Panc1 (cell line): ENCODE data around the gene GRAMD1C. TPM values are rescaled to one million over a fixed set of nuclear protein-coding genes. Genes with fewer than 3 reads are reported as not detected.

ENCODE experiments used
- ATAC-seq: fragments of 200-7000 bp; cut with Tn5 transposase; 2 replicates; pipeline ENCODE4 v1.9.1; 2020; ENCODE audit warnings: mild to moderate bottlenecking, moderate library complexity
- BruUV-seq: library from RNA; stranded (reverse); fragments of 400-500 nt; replicated peaks from 2 replicates; lab custom pipeline; 2021; lab: Mats Ljungman, UMichigan
- CTCF ChIA-PET: fragments of 300-600 bp; sonication (Branson Sonifier 250); formaldehyde crosslinking; loops from one replicate; lab custom pipeline; 2022; ENCODE audit warnings: antibody characterized with exemption; lab: Charles Lee
- POLR2A ChIA-PET: fragments of 300-600 bp; sonication (Branson Sonifier 250); formaldehyde crosslinking; loops from one replicate; lab custom pipeline; 2022; ENCODE audit warnings: antibody characterized with exemption; lab: Charles Lee
- DNase-seq: peaks from one replicate; pipeline ENCODE4 v3.0.0-alpha.2; 2010; ENCODE audit warnings: low read depth, low spot score
- H3K27ac ChIP-seq: 2 replicates; pipeline ENCODE4 v1.5.1; 2011; ENCODE audit warnings: mild to moderate bottlenecking, low read length, inconsistent platforms
- H3K27me3 ChIP-seq: fragments of 200-500 bp; sonication (Bioruptor generic); 2 replicates; pipeline ENCODE4 v1.6.0; 2014; ENCODE audit warnings: low read length, inconsistent platforms; ENCODE audit not compliant: control insufficient read depth, insufficient read depth
- H3K36me3 ChIP-seq: fragments of 200-500 bp; sonication (Bioruptor generic); 2 replicates; pipeline ENCODE4 v1.5.1; 2014; ENCODE audit warnings: inconsistent platforms, mild to moderate bottlenecking, low read length, moderate library complexity; ENCODE audit not compliant: control insufficient read depth, insufficient read depth
- H3K4me1 ChIP-seq: 2 replicates; pipeline ENCODE4 v1.5.1; 2011; ENCODE audit warnings: inconsistent platforms, mild to moderate bottlenecking, low read length, moderate library complexity; ENCODE audit not compliant: control insufficient read depth, insufficient read depth
- H3K4me3 ChIP-seq, 2 experiments: 2 replicates each; pipeline ENCODE4 v1.5.1; 2011 to 2012; ENCODE audit warnings: low read depth in 2 of 2, low read length in 2 of 2, mild to moderate bottlenecking in 2 of 2, inconsistent platforms in 1 of 2, moderate library complexity in 1 of 2
- H3K9me3 ChIP-seq: fragments of 200-500 bp; sonication (Bioruptor generic); 2 replicates; pipeline ENCODE4 v1.5.1; 2014; ENCODE audit warnings: low read depth, mild to moderate bottlenecking, inconsistent platforms, low read length, moderate library complexity; ENCODE audit not compliant: control insufficient read depth, insufficient read depth
- CTCF ChIP-seq: fragments of 450-650 bp; IDR thresholded peaks from 2 replicates; pipeline ENCODE4 v1.5.1; 2017; ENCODE audit warnings: mild to moderate bottlenecking
- POLR2AphosphoS5 ChIP-seq: IDR thresholded peaks from 2 replicates; pipeline ENCODE4 v1.6.1; 2012; ENCODE audit warnings: mild to moderate bottlenecking, low read depth, low read length, moderate library complexity
- REST ChIP-seq, 2 experiments: IDR thresholded peaks; 2 replicates each; pipeline ENCODE4 v1.6.1; 2011 to 2012; ENCODE audit warnings: low read depth in 2 of 2, control low read depth in 1 of 2, low read length in 1 of 2, mild to moderate bottlenecking in 1 of 2, moderate library complexity in 1 of 2; ENCODE audit not compliant: insufficient read depth in 1 of 2
- SIN3A ChIP-seq: IDR thresholded peaks from 2 replicates; pipeline ENCODE4 v1.6.1; 2012; ENCODE audit warnings: low read depth, mild to moderate bottlenecking, low read length, moderate library complexity, borderline replicate concordance; ENCODE audit not compliant: insufficient read depth
- TCF7L2 ChIP-seq: IDR thresholded peaks from 2 replicates; pipeline ENCODE4 v1.6.1; 2011; ENCODE audit warnings: mild to moderate bottlenecking, low read depth, low read length, inconsistent platforms
- in situ Hi-C: cut with HindIII; loops from 2 replicates; pipeline ENCODE4 v1.10.0; 2016; ENCODE audit warnings: low sequenced_read_pairs, low pct_unique_long_range_greater_than_20kb
- intact Hi-C: fragments of 100-400 bp; cut with micrococcal nuclease; formaldehyde crosslinking; loops from one replicate; pipeline ENCODE4 v1.10.0; 2022; ENCODE audit not compliant: unreplicated experiment
- total RNA-seq: library from RNA; stranded (reverse); gene quantifications from one replicate; pipeline ENCODE4 v1.2.1, GENCODE V29; 2021; ENCODE audit not compliant: unreplicated experiment

The GRAMD1C gene
- total RNA-seq, 1 experiment from 2014 or later, result 3.9 TPM

GRCh38 chr3:113897373-113897777, 58.8 kb downstream of the GRAMD1C start:
- in situ Hi-C loops (no loop called here), intact Hi-C loops (no loop called here)
- no peak overlapping the region for H3K27ac ChIP-seq
- H3K36me3 ChIP-seq, result no peaks in the 10 kb centered on the region
- no TSS peak for BruUV-seq
- DNase-seq (no peak), ATAC-seq (no peak)
- POLR2A ChIA-PET, result no interaction called here
- no peaks in the 10 kb centered on the region for H3K9me3 ChIP-seq
- no peak for TF ChIP-seq SIN3A
- no peak for TF ChIP-seq REST (IDR thresholded peaks at IDR 0.05; ENCODE audit: insufficient read depth in 1 of 2, low read depth in 2 of 2, low read length in 1 of 2)
- no peak for TF ChIP-seq TCF7L2
- TF ChIP-seq CTCF, result no peak
- no peak for TF ChIP-seq POLR2AphosphoS5
- CTCF ChIA-PET, result no interaction called here
- H3K27me3 ChIP-seq, result no peaks in the 10 kb centered on the region
- no peaks in the 10 kb centered on the region for H3K4me1 ChIP-seq
- H3K4me3 ChIP-seq, result no peak overlapping the region; a peak in 1 of 4 replicates

- Histone ChIP-seq H3K4me3 (no peak overlapping the region), H3K36me3 (no peaks in the 10 kb centered on the region), H3K27me3 (no peaks in the 10 kb centered on the region), H3K9me3 (no peaks in the 10 kb centered on the region), H3K27ac (no peak overlapping the region), H3K4me1 (no peaks in the 10 kb centered on the region)
- no peak for ATAC-seq
- CTCF ChIA-PET, result no interaction called here
- intact Hi-C loops, result no loop called here
- in situ Hi-C loops, result no loop called here
- TF ChIP-seq CTCF (no peak), TCF7L2 (no peak), SIN3A (no peak), POLR2AphosphoS5 (no peak), REST (IDR thresholded peaks at IDR 0.05; ENCODE audit: insufficient read depth in 1 of 2, low read depth in 2 of 2, low read length in 1 of 2) (no peak)
- BruUV-seq, result no TSS peak
- DNase-seq, result no peak
- POLR2A ChIA-PET, result no interaction called here
Measured at GRCh38 chr3:113898892-113899291, 60.3 kb downstream of the GRAMD1C start.
